ENCODE data around the gene DLEC1. TPM values are rescaled to one million over a fixed set of nuclear protein-coding genes. Genes with fewer than 3 reads are reported as not detected.

The DLEC1 gene
- total and polyA plus RNA-seq, 2 experiments from 2014 or later = 0.31 to 0.66 TPM

DNA sequence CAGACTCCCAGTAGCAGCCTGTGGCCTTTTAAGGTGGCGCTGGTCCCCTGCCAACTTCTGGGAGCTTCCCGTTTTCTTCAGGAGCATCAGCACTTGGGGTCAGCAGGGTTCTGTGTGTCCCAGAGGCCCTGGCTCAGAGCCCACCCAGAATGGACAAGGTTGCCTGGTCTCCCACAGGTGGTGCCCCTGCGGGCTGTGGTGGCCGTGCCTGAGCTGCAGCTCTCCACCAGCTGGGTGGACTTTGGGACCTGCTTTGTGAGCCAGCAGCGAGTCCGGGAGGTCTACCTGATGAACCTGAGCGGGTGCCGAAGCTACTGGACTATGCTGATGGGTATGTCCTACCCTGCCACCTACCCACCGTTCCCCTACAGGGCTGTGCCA is 82.4 kb downstream of the DLEC1 start:
- TF ChIP-seq EZH2phosphoT487 (IDR thresholded peaks at IDR 0.05; ENCODE audit: unreplicated experiment) (no peak), CREB1 (CRISPR knock-in tag; IDR thresholded peaks at IDR 0.05; ENCODE audit: low read depth) (no peak), JUNB (IDR thresholded peaks at IDR 0.05; ENCODE audit: unreplicated experiment) (no peak), STAT1 (IDR thresholded peaks at IDR 0.05; ENCODE audit: unreplicated experiment) (no peak), EZH2 (IDR thresholded peaks at IDR 0.05; ENCODE audit: low read depth, unreplicated experiment) (no peak), ZNF331 (CRISPR knock-in tag; IDR thresholded peaks at IDR 0.05; ENCODE audit: low read depth) (no peak)
- TF ChIP-seq, protein P1, sequence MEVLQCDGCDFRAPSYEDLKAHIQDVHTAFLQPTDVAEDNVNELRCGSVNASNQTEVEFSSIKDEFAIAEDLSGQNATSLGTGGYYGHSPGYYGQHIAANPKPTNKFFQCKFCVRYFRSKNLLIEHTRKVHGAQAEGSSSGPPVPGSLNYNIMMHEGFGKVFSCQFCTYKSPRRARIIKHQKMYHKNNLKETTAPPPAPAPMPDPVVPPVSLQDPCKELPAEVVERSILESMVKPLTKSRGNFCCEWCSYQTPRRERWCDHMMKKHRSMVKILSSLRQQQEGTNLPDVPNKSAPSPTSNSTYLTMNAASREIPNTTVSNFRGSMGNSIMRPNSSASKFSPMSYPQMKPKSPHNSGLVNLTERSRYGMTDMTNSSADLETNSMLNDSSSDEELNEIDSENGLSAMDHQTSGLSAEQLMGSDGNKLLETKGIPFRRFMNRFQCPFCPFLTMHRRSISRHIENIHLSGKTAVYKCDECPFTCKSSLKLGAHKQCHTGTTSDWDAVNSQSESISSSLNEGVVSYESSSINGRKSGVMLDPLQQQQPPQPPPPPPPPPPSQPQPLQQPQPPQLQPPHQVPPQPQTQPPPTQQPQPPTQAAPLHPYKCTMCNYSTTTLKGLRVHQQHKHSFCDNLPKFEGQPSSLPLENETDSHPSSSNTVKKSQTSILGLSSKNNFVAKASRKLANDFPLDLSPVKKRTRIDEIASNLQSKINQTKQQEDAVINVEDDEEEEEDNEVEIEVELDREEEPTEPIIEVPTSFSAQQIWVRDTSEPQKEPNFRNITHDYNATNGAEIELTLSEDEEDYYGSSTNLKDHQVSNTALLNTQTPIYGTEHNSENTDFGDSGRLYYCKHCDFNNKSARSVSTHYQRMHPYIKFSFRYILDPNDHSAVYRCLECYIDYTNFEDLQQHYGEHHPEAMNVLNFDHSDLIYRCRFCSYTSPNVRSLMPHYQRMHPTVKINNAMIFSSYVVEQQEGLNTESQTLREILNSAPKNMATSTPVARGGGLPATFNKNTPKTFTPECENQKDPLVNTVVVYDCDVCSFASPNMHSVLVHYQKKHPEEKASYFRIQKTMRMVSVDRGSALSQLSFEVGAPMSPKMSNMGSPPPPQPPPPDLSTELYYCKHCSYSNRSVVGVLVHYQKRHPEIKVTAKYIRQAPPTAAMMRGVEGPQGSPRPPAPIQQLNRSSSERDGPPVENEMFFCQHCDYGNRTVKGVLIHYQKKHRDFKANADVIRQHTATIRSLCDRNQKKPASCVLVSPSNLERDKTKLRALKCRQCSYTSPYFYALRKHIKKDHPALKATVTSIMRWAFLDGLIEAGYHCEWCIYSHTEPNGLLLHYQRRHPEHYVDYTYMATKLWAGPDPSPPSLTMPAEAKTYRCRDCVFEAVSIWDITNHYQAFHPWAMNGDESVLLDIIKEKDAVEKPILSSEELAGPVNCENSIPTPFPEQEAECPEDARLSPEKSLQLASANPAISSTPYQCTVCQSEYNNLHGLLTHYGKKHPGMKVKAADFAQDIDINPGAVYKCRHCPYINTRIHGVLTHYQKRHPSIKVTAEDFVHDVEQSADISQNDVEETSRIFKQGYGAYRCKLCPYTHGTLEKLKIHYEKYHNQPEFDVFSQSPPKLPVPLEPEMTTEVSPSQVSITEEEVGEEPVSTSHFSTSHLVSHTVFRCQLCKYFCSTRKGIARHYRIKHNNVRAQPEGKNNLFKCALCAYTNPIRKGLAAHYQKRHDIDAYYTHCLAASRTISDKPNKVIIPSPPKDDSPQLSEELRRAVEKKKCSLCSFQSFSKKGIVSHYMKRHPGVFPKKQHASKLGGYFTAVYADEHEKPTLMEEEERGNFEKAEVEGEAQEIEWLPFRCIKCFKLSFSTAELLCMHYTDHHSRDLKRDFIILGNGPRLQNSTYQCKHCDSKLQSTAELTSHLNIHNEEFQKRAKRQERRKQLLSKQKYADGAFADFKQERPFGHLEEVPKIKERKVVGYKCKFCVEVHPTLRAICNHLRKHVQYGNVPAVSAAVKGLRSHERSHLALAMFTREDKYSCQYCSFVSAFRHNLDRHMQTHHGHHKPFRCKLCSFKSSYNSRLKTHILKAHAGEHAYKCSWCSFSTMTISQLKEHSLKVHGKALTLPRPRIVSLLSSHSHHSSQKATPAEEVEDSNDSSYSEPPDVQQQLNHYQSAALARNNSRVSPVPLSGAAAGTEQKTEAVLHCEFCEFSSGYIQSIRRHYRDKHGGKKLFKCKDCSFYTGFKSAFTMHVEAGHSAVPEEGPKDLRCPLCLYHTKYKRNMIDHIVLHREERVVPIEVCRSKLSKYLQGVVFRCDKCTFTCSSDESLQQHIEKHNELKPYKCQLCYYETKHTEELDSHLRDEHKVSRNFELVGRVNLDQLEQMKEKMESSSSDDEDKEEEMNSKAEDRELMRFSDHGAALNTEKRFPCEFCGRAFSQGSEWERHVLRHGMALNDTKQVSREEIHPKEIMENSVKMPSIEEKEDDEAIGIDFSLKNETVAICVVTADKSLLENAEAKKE (CRISPR knock-in tag; IDR thresholded peaks at IDR 0.05) = no peak
- TF ChIP-seq, protein P2, sequence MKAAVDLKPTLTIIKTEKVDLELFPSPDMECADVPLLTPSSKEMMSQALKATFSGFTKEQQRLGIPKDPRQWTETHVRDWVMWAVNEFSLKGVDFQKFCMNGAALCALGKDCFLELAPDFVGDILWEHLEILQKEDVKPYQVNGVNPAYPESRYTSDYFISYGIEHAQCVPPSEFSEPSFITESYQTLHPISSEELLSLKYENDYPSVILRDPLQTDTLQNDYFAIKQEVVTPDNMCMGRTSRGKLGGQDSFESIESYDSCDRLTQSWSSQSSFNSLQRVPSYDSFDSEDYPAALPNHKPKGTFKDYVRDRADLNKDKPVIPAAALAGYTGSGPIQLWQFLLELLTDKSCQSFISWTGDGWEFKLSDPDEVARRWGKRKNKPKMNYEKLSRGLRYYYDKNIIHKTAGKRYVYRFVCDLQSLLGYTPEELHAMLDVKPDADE (IDR thresholded peaks at IDR 0.05) = no peak
- H3K27ac Mint-ChIP-seq = no peak overlapping the region
- peaks cover 40% of the 10 kb centered on the region for H3K36me3 Mint-ChIP-seq (ENCODE audit: low read depth)
- no peak overlapping the region for H2AFZ ChIP-seq
- no peaks in the 10 kb centered on the region for H3K4me1 Mint-ChIP-seq
- no peaks in the 10 kb centered on the region; the same call in 2 of the 3 replicates for H3K9me3 Mint-ChIP-seq
- no peak overlapping the region for H3K4me3 Mint-ChIP-seq
- H3K27me3 Mint-ChIP-seq (ENCODE audit: insufficient read depth, low read depth, poor library complexity) = peaks cover 10% of the 10 kb centered on the region
- H3K27ac ChIP-seq (ENCODE audit: low read depth) = no peak overlapping the region
- H3K79me2 ChIP-seq (replicated peaks; ENCODE audit: insufficient read depth) = no peaks in the 10 kb centered on the region
- H3K27me3 ChIP-seq (ENCODE audit: insufficient read depth) = no peaks in the 10 kb centered on the region
- no peaks in the 10 kb centered on the region for H3K4me1 ChIP-seq (ENCODE audit: insufficient read depth)
- ATAC-seq = no peak
- H3K9me2 ChIP-seq (ENCODE audit: insufficient read depth) = no peaks in the 10 kb centered on the region
- H3F3A ChIP-seq (replicated peaks; ENCODE audit: low read depth) = no peaks in the 10 kb centered on the region
- H3K4me3 ChIP-seq = no peak overlapping the region
- no peak overlapping the region for H3K4me2 ChIP-seq
- no peak for DNase-seq (ENCODE audit: low spot score)
- H3K36me3 ChIP-seq (ENCODE audit: insufficient read depth) = peaks cover 9% of the 10 kb centered on the region
- H4K20me1 ChIP-seq (replicated peaks; ENCODE audit: insufficient read depth) = no peaks in the 10 kb centered on the region; the same call in 1 of the 2 replicates

Data from GM23338 (cell line).